ENCODE results near the gene SBSN. TPM values are rescaled to one million over a fixed set of nuclear protein-coding genes. Genes with fewer than 3 reads are reported as not detected.
A peak's percentile ranks its signal among the peaks of the same experiment; 100 is the strongest.

The SBSN gene
- total RNA-seq, 4 donors from 2014 or later: 0.93 TPM; not detected in 3

- peak; percentile 90 for ATAC-seq (ENCODE audit: low FRiP score)
Observed at GRCh38 chr19:35495107-35496064, 32.7 kb downstream of the SBSN start.

DNA sequence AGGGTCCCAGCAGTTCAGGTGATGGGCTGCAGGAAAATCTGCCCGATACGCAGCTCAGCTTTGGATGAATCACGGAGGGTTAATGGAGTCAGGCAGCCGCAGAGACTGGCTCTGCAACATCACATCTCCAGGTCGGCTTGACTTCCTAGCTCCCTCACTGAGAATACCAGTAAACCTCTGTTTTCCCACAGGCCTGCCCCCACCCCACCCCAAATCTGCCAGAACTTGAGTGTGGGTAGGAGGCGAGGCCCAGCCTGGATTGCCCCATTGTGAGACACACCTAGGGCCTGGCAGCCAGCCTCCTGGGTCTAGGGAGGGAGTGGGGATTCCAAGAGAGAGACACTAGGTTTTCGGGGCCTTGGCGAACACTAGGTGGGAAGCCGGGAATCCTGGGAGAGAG, 34.1 kb downstream of the SBSN start:
- no peak for ATAC-seq (ENCODE audit: low FRiP score)
- no peak for DNase-seq (ENCODE audit: low spot score)
- TF ChIP-seq, protein P1, sequence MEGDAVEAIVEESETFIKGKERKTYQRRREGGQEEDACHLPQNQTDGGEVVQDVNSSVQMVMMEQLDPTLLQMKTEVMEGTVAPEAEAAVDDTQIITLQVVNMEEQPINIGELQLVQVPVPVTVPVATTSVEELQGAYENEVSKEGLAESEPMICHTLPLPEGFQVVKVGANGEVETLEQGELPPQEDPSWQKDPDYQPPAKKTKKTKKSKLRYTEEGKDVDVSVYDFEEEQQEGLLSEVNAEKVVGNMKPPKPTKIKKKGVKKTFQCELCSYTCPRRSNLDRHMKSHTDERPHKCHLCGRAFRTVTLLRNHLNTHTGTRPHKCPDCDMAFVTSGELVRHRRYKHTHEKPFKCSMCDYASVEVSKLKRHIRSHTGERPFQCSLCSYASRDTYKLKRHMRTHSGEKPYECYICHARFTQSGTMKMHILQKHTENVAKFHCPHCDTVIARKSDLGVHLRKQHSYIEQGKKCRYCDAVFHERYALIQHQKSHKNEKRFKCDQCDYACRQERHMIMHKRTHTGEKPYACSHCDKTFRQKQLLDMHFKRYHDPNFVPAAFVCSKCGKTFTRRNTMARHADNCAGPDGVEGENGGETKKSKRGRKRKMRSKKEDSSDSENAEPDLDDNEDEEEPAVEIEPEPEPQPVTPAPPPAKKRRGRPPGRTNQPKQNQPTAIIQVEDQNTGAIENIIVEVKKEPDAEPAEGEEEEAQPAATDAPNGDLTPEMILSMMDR (IDR thresholded peaks at IDR 0.05): no peak

More at GRCh38 chr19:35495107-35496064, 32.7 kb downstream of the SBSN start:
- no peak for DNase-seq (ENCODE audit: low spot score)
- TF ChIP-seq, protein P1 (IDR thresholded peaks at IDR 0.05): peak in 2 of 3 donors; percentile 84 to 86

GRCh38 chr19:35491836-35492360, 36.2 kb downstream of the SBSN start:
- ATAC-seq (ENCODE audit: low FRiP score): no peak
- TF ChIP-seq, protein P1 (IDR thresholded peaks at IDR 0.05): no peak
- no peak for DNase-seq (ENCODE audit: low spot score)

- ATAC-seq (ENCODE audit: low FRiP score) (no peak), DNase-seq (ENCODE audit: low spot score) (no peak)
- TF ChIP-seq, protein P1 (IDR thresholded peaks at IDR 0.05): no peak
Observed at GRCh38 chr19:35490364-35490763, 37.7 kb downstream of the SBSN start, which contains the start of gene KRTDAP. Gene KRTDAP, minus strand, starts transcription at chr19:35490464. Its CDS starts 22 bp downstream, at chr19:35490442.

DNA sequence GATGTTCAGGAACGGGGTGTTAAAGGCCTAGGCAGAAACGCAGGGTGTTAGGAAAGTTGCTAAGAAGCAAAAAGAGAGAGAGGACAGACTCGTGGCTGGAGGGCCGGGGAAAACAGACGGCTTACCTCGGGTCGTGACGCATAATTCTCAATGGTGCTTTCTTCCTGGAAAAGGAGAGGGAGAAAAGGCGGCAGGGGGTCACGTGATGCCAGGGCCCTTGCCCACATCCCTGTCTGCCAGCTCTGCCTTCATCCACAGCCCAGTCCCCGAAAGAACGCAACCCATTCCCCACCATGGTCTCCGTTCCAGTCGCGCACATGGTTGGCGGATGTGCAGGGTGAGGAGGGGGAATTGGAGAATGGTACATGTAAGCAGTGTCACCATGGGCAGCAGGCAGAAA, 39.4 kb downstream of the SBSN start:
- ATAC-seq (ENCODE audit: low FRiP score): no peak
- no peak for DNase-seq (ENCODE audit: low spot score)
- TF ChIP-seq, protein P1 (IDR thresholded peaks at IDR 0.05): no peak

DNA sequence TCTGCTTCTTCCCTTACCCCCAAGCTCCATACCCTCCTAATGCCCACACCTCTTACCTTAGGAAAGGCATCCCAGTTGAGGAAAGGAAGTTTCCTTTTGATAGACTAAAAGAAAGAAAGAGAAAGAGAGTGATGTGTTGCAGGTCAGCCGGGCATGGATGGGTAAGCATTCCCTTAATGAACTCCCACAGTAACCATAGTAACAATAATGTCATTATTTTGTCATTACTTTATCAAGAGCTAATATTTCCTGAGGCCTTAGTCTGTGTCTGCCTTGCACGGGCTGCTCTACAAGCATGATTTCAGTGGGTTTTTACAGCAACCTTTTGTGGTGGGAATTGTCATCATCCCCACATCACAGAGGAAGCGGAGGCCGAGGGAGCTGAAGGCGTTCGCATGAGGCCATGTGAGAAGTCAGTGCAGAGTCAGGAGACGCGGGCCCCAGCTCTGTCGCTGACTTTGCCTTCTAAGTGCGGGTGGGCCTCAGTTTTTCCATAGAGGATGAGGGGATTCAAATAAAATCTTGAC, 40.4 kb downstream of the SBSN start:
- no peak for ATAC-seq (ENCODE audit: low FRiP score)
- TF ChIP-seq, protein P1 (IDR thresholded peaks at IDR 0.05): no peak
- DNase-seq (ENCODE audit: low spot score): no peak
